KMS-11 (cell line): Measurements from ENCODE around the gene SLC35B4.

Experiments
- H2AFZ ChIP-seq: fragments of 200-600 bp; sonication (generic); 2 replicates; pipeline ENCODE4 v1.6.1; 2016; ENCODE audit warnings: antibody characterized with exemption, mixed run types, low read depth
- H3K27ac ChIP-seq: fragments of 200-600 bp; sonication (generic); 2 replicates; pipeline ENCODE4 v1.6.1; 2016; ENCODE audit warnings: mild to moderate bottlenecking, mixed run types
- H3K27me3 ChIP-seq: fragments of 200-600 bp; sonication (generic); 2 replicates; pipeline ENCODE4 v1.6.1; 2017; ENCODE audit warnings: mild to moderate bottlenecking, low read depth, mixed run types, moderate library complexity; ENCODE audit not compliant: insufficient read depth
- H3K36me3 ChIP-seq: fragments of 200-600 bp; sonication (generic); 2 replicates; pipeline ENCODE4 v1.6.1; 2017; ENCODE audit warnings: mild to moderate bottlenecking, mixed run types; ENCODE audit not compliant: insufficient read depth
- H3K4me1 ChIP-seq: fragments of 200-600 bp; sonication (generic); 2 replicates; pipeline ENCODE4 v1.6.1; 2016; ENCODE audit warnings: mild to moderate bottlenecking, low read depth, mixed run types; ENCODE audit not compliant: poor library complexity, severe bottlenecking
- H3K4me2 ChIP-seq: fragments of 200-600 bp; sonication (generic); 2 replicates; pipeline ENCODE4 v1.7.0; 2016; ENCODE audit warnings: mild to moderate bottlenecking, mixed run types
- H3K4me3 ChIP-seq: fragments of 200-600 bp; sonication (generic); IDR thresholded peaks from 2 replicates; pipeline ENCODE4 v1.6.1; 2017; ENCODE audit warnings: low read depth, low read length, mixed read lengths; ENCODE audit not compliant: insufficient read depth
- H3K79me2 ChIP-seq: fragments of 200-600 bp; sonication (generic); 2 replicates; pipeline ENCODE4 v1.6.1; 2016; ENCODE audit warnings: low read depth, mixed run types; ENCODE audit not compliant: insufficient read depth
- H3K9ac ChIP-seq: fragments of 200-600 bp; sonication (generic); 2 replicates; pipeline ENCODE4 v1.6.1; 2016; ENCODE audit warnings: mild to moderate bottlenecking, mixed run types
- H4K20me1 ChIP-seq: fragments of 200-600 bp; sonication (generic); 2 replicates; pipeline ENCODE4 v1.6.1; 2016; ENCODE audit warnings: mild to moderate bottlenecking, mixed run types; ENCODE audit not compliant: insufficient read depth
- TF ChIP-seq, protein P1 (sequence below): fragments of 200-600 bp; sonication (generic); conservative IDR thresholded peaks from 2 replicates; pipeline ENCODE4 v1.6.1; 2017; ENCODE audit warnings: low read depth, mild to moderate bottlenecking, antibody characterized with exemption, low read length, moderate library complexity, mixed read lengths

SLC35B4 gene

GRCh38 chr7:134308548-134308947, 8.2 kb downstream of the SLC35B4 start:
- Histone ChIP-seq H3K4me3 (no peak overlapping the region), H3K4me2 (no peak overlapping the region), H2AFZ (no peak overlapping the region), H4K20me1 (no peaks in the 10 kb centered on the region), H3K4me1 (no peaks in the 10 kb centered on the region), H3K79me2 (no peaks in the 10 kb centered on the region; the same call in 1 of the 2 replicates), H3K27ac (no peak overlapping the region), H3K27me3 (no peaks in the 10 kb centered on the region), H3K36me3 (no peaks in the 10 kb centered on the region), H3K9ac (no peak overlapping the region)
- TF ChIP-seq, protein P1, sequence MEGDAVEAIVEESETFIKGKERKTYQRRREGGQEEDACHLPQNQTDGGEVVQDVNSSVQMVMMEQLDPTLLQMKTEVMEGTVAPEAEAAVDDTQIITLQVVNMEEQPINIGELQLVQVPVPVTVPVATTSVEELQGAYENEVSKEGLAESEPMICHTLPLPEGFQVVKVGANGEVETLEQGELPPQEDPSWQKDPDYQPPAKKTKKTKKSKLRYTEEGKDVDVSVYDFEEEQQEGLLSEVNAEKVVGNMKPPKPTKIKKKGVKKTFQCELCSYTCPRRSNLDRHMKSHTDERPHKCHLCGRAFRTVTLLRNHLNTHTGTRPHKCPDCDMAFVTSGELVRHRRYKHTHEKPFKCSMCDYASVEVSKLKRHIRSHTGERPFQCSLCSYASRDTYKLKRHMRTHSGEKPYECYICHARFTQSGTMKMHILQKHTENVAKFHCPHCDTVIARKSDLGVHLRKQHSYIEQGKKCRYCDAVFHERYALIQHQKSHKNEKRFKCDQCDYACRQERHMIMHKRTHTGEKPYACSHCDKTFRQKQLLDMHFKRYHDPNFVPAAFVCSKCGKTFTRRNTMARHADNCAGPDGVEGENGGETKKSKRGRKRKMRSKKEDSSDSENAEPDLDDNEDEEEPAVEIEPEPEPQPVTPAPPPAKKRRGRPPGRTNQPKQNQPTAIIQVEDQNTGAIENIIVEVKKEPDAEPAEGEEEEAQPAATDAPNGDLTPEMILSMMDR, result no peak

DNA sequence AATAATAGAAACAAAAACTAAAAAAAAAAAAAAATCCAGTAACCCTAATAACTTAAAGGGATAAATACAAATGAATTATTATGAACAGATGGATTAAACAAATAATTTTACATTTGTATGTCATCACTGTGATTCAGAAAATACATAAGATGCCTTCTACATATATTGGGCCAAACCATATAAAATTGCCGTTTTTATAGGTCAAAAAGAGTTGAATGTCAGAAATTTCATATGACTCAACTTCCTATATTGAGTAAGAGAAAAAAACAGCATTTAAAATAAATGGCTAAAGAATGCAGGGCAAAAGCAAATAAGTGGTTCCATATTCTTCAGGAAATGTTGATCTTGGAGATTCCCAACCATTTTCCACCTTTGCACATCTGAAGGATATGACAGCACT, 9.4 kb downstream of the SLC35B4 start:
- H3K4me2 ChIP-seq, result no peak overlapping the region
- H3K9ac ChIP-seq, result no peak overlapping the region
- H3K4me3 ChIP-seq, result no peak overlapping the region
- H3K27ac ChIP-seq, result no peak overlapping the region
- H3K36me3 ChIP-seq, result no peaks in the 10 kb centered on the region
- no peak overlapping the region for H2AFZ ChIP-seq
- H3K4me1 ChIP-seq, result peaks cover 3% of the 10 kb centered on the region
- no peaks in the 10 kb centered on the region for H4K20me1 ChIP-seq
- H3K27me3 ChIP-seq, result no peaks in the 10 kb centered on the region
- TF ChIP-seq, protein P1, result no peak
- H3K79me2 ChIP-seq, result no peaks in the 10 kb centered on the region

DNA sequence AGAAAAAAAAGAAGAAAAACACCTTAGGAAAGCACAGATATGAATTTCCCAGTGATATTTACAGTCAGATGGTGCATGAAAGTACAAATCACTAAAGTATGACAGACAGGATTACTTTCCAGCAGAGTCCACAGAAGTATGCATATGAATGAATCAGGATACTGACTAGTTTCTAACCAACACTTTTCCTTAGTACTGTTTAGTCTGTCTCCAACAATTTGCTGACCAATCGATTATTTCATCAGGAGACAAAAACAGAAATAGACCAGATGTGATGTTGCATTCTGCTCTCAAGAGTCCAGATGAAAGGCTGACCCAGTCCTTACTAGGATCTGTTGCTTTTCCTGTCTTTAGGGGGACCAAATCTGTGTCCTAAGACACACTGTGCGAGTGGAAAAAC, 14.6 kb downstream of the SLC35B4 start:
- no peak overlapping the region for H3K4me3 ChIP-seq
- no peaks in the 10 kb centered on the region; the same call in 1 of the 2 replicates for H3K36me3 ChIP-seq
- TF ChIP-seq, protein P1, result no peak
- H3K9ac ChIP-seq, result no peak overlapping the region
- H3K4me2 ChIP-seq, result no peak overlapping the region
- H3K27ac ChIP-seq, result no peak overlapping the region
- no peak overlapping the region for H2AFZ ChIP-seq
- H3K27me3 ChIP-seq, result no peaks in the 10 kb centered on the region
- no peaks in the 10 kb centered on the region for H3K79me2 ChIP-seq
- peaks cover 34% of the 10 kb centered on the region for H3K4me1 ChIP-seq
- no peaks in the 10 kb centered on the region for H4K20me1 ChIP-seq

- TF ChIP-seq, protein P1, result no peak
- Histone ChIP-seq H3K4me1 (peaks cover 34% of the 10 kb centered on the region), H3K27ac (no peak overlapping the region), H3K4me2 (no peak overlapping the region), H3K36me3 (no peaks in the 10 kb centered on the region; the same call in 1 of the 2 replicates), H3K9ac (no peak overlapping the region), H3K4me3 (no peak overlapping the region), H2AFZ (no peak overlapping the region), H4K20me1 (no peaks in the 10 kb centered on the region), H3K79me2 (no peaks in the 10 kb centered on the region), H3K27me3 (no peaks in the 10 kb centered on the region)
Observed at GRCh38 chr7:134301592-134301991, 15.1 kb downstream of the SLC35B4 start.
